HepG2 (cell line): ENCODE measurements around the gene PRR30. TPM values are rescaled to one million over a fixed set of nuclear protein-coding genes. Genes with fewer than 3 reads are reported as not detected.
A peak's percentile ranks its signal among the peaks of the same experiment; 100 is the strongest.

Experiments used
- CBX2 ChIP-seq, 2 experiments: fragments of 200-600 bp in 1 of 2; sonication (generic); formaldehyde crosslinking in 1 of 2; IDR thresholded peaks; 2 replicates each; pipeline versions ENCODE4 v1.7.0 to v1.8.1; 2018 to 2022; ENCODE audit warnings: low read depth in 2 of 2, low read length in 1 of 2, mild to moderate bottlenecking in 1 of 2, missing genetic modification reagents in 1 of 2
- ELK4 ChIP-seq: sonication (generic); formaldehyde crosslinking; IDR thresholded peaks from 2 replicates; pipeline ENCODE4 v1.9.0; 2021; ENCODE audit warnings: missing genetic modification reagents, borderline replicate concordance
- ETV5 ChIP-seq: IDR thresholded peaks from 2 replicates; pipeline ENCODE4 v1.6.1; 2018; ENCODE audit warnings: missing biosample characterization, missing genetic modification reagents, inconsistent platforms, borderline replicate concordance
- FOSL1 ChIP-seq: sonication (generic); formaldehyde crosslinking; IDR thresholded peaks from 2 replicates; pipeline ENCODE4 v1.9.0; 2021; ENCODE audit warnings: missing genetic modification reagents, borderline replicate concordance
- IRF9 ChIP-seq: sonication (generic); formaldehyde crosslinking; IDR thresholded peaks from 2 replicates; pipeline ENCODE4 v1.8.0; 2022; ENCODE audit warnings: missing genetic modification reagents, mild to moderate bottlenecking, borderline replicate concordance
- JUNB ChIP-seq: sonication (generic); formaldehyde crosslinking; IDR thresholded peaks from 2 replicates; pipeline ENCODE4 v1.8.0; 2022; ENCODE audit warnings: missing genetic modification reagents, mild to moderate bottlenecking, borderline replicate concordance
- MAX ChIP-seq: IDR thresholded peaks from 2 replicates; pipeline ENCODE4 v1.6.1; 2012; ENCODE audit warnings: inconsistent platforms
- MLXIP ChIP-seq: sonication (generic); formaldehyde crosslinking; IDR thresholded peaks from 2 replicates; pipeline ENCODE4 v1.9.0; 2021; ENCODE audit warnings: missing genetic modification reagents, borderline replicate concordance
- ZBTB2 ChIP-seq: sonication (generic); formaldehyde crosslinking; IDR thresholded peaks from 2 replicates; pipeline ENCODE4 v1.8.0; 2022; ENCODE audit warnings: low read depth, missing genetic modification reagents
- ZNF33B ChIP-seq: sonication (generic); formaldehyde crosslinking; IDR thresholded peaks from 2 replicates; pipeline ENCODE4 v1.5.1; 2020; ENCODE audit warnings: mild to moderate bottlenecking, missing genetic modification reagents
- ZNF354B ChIP-seq: sonication (generic); formaldehyde crosslinking; IDR thresholded peaks from 2 replicates; pipeline ENCODE4 v1.8.0; 2022; ENCODE audit warnings: mild to moderate bottlenecking, missing genetic modification reagents
- ZNF543 ChIP-seq: sonication (generic); formaldehyde crosslinking; IDR thresholded peaks from 2 replicates; pipeline ENCODE4 v1.4.0; 2020; ENCODE audit warnings: mild to moderate bottlenecking, missing genetic modification reagents
- ZNF607 ChIP-seq: sonication (generic); formaldehyde crosslinking; IDR thresholded peaks from 2 replicates; pipeline ENCODE4 v1.5.1; 2020; ENCODE audit warnings: missing genetic modification reagents, mild to moderate bottlenecking, borderline replicate concordance
- ZNF639 ChIP-seq: conservative IDR thresholded peaks from 2 replicates; pipeline ENCODE4 v1.6.1; 2018; ENCODE audit warnings: missing genetic modification reagents
- ZNF674 ChIP-seq: sonication (generic); formaldehyde crosslinking; IDR thresholded peaks from 2 replicates; pipeline ENCODE4 v1.5.0; 2020; ENCODE audit warnings: low read depth, mild to moderate bottlenecking, missing genetic modification reagents
- ZNF790 ChIP-seq: sonication (generic); formaldehyde crosslinking; IDR thresholded peaks from 2 replicates; pipeline ENCODE4 v1.8.0; 2022; ENCODE audit warnings: missing genetic modification reagents, mild to moderate bottlenecking, borderline replicate concordance
- ZUFSP ChIP-seq: sonication (generic); formaldehyde crosslinking; IDR thresholded peaks from 2 replicates; pipeline ENCODE4 v1.9.0; 2021; ENCODE audit warnings: missing genetic modification reagents, mild to moderate bottlenecking, borderline replicate concordance
- polyA plus RNA-seq, 8 experiments: library from polyadenylated mRNA; depleted of rRNA in 3 of 8; stranded (reverse) in 7 of 8; unstranded in 1 of 8; fragments of >200 nt; fragmentation: Illumina TruSeq in 4 of 8; extraction: Trizol in 4 of 8; gene quantifications; 2 replicates each; pipeline versions ENCODE4 v1.2.1 to v1.2.3, GENCODE V29; 2011 to 2016; ENCODE audit warnings: low read depth in 4 of 8, missing spikeins in 1 of 8, mixed read lengths in 1 of 8; ENCODE audit not compliant: insufficient read depth in 1 of 8
- total RNA-seq, 5 experiments: library from RNA; depleted of rRNA; stranded (reverse); fragments of >200 nt; fragmentation: Illumina TruSeq; extraction: Trizol; gene quantifications; 2 replicates each; pipeline ENCODE4 v1.2.3, GENCODE V29; 2016; ENCODE audit warnings: low read depth in 1 of 5

PRR30 gene
- total and polyA plus RNA-seq, 2 of the 13 experiments (the other 11 are each of a cell fraction or from before 2014, with no cell fraction given): not detected

- peak; percentile 69; the same call in 1 of the 2 replicates for TF ChIP-seq MLXIP
- TF ChIP-seq ZNF33B (CRISPR knock-in tag): no peak
- peak; percentile 52; the same call in 1 of the 2 replicates for TF ChIP-seq ETV5 (CRISPR knock-in tag)
- TF ChIP-seq FOSL1 (CRISPR knock-in tag): peak; percentile 28; the same call in 1 of the 2 replicates
- TF ChIP-seq ZBTB2: peak; percentile 54; the same call in 1 of the 2 replicates
- TF ChIP-seq ZNF790: no peak
- peak; percentile 93 for TF ChIP-seq ZNF543 (CRISPR knock-in tag)
- TF ChIP-seq IRF9 (CRISPR knock-in tag): 0 out of 2 replicates have a peak, but pooled peaks have one; percentile 22
- no peak for TF ChIP-seq CBX2 (IDR thresholded peaks at IDR 0.05; ENCODE audit: low read depth, low read length)
- no peak for TF ChIP-seq CBX2 (CRISPR knock-in tag; IDR thresholded peaks at IDR 0.05; ENCODE audit: low read depth)
- peak; percentile 41; the same call in 1 of the 2 replicates for TF ChIP-seq ZNF639
- no peak for TF ChIP-seq ZUFSP (CRISPR knock-in tag)
- no peak for TF ChIP-seq JUNB (CRISPR knock-in tag)
- peak; percentile 94 for TF ChIP-seq ZNF607 (CRISPR knock-in tag)
- TF ChIP-seq ELK4 (CRISPR knock-in tag): no peak
- peak; percentile 92 for TF ChIP-seq MAX
- TF ChIP-seq ZNF354B: peak; percentile 96
- no peak for TF ChIP-seq ZNF674 (CRISPR knock-in tag)
Measured at GRCh38 chr2:27092696-27093429, 46.3 kb downstream of the PRR30 start (continued).
